NCI-H2081 (cell line): ENCODE results near the gene MEOX1.
A peak's percentile ranks its signal among the peaks of the same experiment; 100 is the strongest.
"Not testable (repeated sequence)": the region's sequence is repeated elsewhere in the genome, so short reads cannot be mapped to it uniquely, and the experiment has no call there.

Experiments used
- DNase-seq, 2 experiments: peaks; one replicate each; lab custom pipeline; 2025; lab: John Stamatoyannopoulos, UW

The MEOX1 gene

GRCh38 chr17:43661699-43662412 lies at the start of gene MEOX1:
Gene MEOX1, minus strand, starts transcription at chr17:43661922. Its CDS starts 388 bp downstream, at chr17:43661534.
- DNase-seq, result no peak

GRCh38 chr17:43710101-43710500 lies 48.4 kb upstream of the MEOX1 start:
- DNase-seq, result no peak

- no peak for DNase-seq
These were observed 47.5 kb upstream of the MEOX1 start for GRCh38 chr17:43709210-43709609.

GRCh38 chr17:43707184-43707583 lies 45.5 kb upstream of the MEOX1 start:
- no peak for DNase-seq

DNA sequence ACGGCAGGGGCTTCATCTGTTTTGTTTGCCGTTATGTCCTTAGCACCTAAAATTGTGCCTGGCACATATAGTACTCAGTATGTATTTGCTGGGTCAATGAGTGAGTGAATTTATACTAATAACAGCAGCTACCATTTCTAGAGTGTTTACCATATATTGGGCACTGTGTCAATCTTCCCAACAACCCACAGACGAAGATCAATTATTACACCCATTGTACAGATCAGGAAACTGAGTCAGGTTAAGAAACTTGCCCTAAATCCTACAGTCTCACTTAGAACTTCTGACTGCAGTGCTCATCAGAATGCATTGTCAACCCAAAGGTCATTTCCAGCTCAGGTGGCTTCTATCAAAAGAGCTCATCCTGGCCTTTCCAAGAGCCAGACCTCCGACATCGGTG lies 44.5 kb upstream of the MEOX1 start:
- DNase-seq, result no peak

DNA sequence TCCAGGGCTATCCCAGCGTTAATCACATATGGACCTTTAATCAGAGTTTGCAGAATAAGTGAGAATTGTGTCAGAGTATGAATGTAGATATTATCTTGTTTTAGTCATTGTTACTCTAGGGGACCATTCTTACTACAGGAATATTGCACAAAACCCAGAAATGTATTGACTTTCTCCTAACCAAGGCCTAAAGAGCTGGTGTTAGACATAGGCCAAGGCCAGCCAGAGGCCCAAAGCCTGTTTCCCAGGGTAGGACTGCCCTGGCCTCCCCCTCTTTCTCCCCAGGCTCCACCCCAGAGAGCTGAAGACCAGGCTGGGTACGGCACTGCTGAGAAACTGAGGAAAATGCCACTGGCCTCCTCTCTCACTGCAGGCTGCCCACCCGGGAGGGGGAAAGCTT lies 41.9 kb upstream of the MEOX1 start:
- no peak for DNase-seq

DNA sequence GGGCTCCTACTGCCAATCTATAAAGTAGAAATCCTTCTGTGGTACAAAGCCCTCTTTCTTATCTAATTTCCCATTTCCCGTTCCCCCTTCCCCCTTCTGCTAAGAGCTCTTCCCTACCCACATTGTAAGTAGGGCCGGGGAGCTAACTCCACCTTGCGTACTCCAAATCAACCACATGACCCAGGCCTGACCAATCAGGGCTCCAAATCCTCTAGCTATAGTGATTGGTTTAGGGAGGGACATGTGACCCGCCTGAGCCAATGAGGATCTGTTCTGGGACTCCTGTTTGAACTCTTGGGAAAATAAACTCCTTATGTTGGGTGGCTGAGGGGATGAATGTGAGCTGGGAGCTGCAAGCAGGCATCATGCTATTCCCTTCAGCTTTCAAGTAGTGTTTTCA lies 40.9 kb upstream of the MEOX1 start:
- peak; percentile 44 to 56 for DNase-seq

DNA sequence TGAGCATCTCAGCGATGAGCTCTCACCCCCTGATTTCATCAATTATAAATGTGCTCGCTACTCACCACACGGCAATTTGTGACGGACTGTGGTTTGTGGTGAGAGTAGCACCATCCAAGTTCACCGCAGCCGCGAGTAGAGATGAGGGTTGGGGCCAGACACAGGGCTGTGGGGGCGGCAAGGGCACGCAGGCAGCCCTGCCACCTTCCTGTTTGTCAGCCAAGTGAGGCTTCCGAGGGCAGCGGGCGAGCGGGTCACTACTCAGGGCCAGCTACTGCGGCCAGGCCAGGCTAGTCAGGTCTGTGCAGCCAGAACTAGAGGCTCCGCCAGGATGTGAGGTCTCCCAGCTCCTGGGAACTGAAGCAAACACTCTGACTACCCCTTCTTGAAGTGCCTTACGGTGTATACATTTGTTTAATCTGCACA lies 39.6 kb upstream of the MEOX1 start:
- no peak for DNase-seq

GRCh38 chr17:43699438-43699756 lies 37.7 kb upstream of the MEOX1 start:
- DNase-seq, result no peak

GRCh38 chr17:43698678-43699437 lies 37.1 kb upstream of the MEOX1 start:
- DNase-seq, result no peak

GRCh38 chr17:43697937-43698336 lies 36.2 kb upstream of the MEOX1 start:
- no peak for DNase-seq

GRCh38 chr17:43696891-43697290 lies 35.2 kb upstream of the MEOX1 start:
- DNase-seq, result no peak

DNA sequence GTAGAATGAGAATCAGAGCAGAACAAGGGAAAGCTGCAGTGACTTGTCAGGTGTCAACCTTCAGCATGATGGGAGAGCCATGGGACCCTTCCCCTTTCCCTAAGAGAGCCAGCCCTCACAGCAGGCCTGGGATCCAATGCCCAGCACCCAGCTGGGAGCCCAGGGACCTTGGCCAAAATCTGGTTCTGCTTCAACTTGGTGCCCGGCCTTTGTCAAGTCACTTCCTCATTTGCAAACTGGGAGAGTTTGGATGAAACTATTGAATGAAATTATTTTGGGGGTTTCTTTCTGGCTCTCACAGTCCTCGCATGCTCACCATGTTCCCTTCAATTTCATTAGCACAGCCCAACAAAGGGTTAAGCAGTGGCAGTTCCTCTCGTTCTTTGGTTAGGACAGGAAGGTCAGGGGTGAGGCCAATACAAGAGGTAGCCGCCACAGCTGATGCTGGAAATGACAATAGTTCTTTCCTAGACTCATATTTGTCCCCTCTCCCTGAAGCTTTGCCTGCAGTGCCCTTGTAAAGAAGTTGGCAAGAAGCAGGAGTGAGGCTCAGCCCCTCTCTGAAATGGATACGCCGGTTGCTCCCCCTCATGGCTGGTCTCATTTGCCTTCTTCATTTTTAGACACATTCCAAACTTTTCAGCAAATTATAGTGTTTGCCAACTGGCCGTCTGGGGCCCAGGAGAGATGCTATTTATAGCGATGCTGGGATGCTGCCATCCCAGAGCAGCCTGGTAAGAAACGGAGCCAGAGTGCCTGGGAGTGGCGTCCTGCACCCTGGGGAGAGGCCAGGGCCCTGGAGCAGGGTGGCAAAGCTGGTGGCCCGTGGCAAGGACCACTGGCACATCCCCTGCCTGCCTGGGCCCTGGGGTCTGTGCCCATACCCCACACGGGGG lies 34.5 kb upstream of the MEOX1 start:
- DNase-seq, result no peak

DNA sequence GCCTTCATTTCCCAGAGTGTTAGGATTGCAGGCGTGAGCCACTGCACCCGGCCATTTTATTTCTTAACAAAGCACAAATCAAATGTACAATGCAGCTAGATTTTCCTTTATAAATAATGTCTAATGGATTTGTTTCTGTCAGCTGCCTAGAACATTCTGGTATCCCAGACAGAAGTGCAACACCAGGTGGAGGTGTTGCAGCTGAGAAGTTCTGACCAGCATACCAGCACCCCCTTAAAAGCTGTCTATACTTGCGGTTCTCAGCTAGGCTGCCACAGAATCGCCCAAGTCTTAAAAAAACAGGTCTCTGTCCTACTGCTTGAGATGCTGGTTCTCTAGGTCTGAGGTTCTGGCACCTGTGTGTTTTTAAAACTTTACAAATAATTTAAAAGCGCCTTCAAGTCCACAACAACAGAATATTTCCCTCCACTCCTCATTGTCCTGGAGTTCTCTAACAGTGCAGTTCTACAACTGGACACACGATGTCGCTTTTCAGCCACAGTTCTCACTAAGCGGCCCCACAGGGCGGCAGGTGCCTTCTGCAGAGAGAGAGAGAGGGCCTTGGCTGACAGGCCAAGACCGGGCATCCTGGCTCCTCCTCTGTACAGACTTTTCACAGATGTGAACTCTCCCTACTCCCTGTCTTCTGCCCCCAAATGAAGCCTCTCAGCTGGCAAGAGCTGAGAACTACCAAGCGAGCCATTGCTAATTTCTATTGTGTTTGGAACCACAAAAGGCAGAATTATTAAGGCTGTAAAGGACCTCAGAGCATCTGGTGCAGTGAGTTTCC lies 32.6 kb upstream of the MEOX1 start:
- peak; percentile 86 to 89 for DNase-seq

DNA sequence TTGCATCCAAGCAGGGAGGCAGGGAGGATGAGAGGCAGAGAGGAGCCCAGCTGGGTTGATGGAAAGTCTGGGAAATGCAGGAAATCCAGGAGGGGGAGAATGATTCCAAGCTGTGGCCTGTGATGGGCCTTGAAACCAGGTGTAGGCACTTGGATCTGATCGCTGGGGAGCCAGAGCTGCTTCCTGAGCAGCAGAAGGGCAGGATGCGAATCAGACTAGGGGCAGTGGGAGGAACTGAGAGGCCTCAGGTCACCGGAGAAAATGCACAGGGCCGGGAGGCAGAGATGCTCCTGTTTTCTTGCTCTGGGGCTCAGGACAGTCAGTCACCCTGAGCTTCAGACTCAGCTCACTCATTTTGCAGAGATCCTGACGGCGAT lies 29.6 kb upstream of the MEOX1 start:
- no peak for DNase-seq

- no peak for DNase-seq
These were observed 29.0 kb upstream of the MEOX1 start for GRCh38 chr17:43690624-43691316.

DNA sequence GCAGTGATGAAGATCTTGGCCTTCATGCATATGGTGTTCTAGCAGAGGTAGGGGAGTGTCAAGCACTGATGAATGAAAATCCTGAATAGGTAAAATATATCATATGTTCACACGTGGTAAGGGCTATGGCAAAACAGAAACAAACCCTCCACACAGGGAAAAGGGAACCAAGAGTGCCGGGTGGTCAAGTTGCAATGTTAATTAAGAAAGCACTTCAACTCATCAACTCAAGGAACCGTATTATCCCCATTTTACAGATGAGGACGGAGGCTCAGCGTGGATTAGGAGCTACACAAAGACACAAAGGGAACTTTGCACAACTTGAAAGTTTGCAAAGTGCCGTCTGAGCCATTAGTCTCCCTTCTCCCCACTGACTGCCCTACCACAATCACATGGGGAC lies 28.1 kb upstream of the MEOX1 start:
- no peak for DNase-seq

- DNase-seq, result no peak
These were observed 27.4 kb upstream of the MEOX1 start for GRCh38 chr17:43689131-43689530.

DNA sequence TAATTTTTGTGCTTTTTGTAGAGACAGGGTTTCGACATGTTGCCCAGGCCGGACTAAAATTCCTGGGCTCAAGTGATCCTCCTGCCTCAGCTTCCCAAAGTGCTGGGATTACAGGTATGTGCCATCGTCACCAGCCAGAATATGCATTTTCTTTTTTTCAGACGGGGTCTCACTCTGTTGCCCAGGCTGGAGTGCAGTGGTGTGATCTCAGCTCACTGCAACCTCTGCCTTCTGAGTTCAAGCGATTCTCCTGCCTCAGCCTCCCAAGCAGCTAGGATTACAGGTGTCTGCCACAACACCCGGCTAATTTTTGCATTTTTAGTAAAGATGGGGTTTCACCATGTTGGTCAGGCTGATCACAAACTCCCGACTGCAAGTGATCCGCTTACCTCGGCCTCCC lies 25.2 kb upstream of the MEOX1 start:
- DNase-seq, result not testable (repeated sequence)

DNA sequence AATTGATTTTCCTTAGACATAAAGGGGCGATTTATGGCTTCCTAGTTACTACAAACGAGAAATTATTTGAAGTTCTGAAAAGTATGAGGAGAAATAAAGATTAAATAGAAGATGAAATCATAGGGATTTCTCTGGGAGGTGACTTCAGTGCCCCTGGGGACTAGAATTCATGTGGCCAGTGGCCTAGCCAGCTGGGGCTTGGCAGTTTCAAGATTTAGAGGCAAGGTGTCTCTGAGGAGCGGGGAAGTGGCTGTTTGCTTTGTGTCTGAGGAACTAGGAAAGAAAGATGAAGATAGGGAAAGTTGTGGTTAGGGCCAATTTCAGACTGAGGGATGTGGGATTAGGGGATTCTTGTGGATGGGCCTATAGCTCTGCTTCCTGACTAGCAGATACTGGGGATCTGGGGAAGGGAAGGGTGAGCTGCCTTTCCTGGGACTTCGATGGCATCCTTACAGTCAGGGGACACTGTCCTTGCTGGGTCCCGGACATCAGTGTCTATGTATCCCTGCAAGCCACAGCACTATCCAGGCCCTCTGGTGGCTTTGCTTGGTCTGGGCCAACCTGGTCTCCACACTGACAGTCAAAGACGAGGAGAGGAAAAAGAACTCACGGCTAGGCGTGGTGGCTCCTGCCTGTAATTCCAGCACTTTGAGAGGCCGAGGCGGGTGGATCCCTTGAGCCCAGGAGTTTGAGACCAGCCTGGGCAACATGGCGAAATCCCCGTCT lies 22.4 kb upstream of the MEOX1 start:
- DNase-seq, result no peak

DNA sequence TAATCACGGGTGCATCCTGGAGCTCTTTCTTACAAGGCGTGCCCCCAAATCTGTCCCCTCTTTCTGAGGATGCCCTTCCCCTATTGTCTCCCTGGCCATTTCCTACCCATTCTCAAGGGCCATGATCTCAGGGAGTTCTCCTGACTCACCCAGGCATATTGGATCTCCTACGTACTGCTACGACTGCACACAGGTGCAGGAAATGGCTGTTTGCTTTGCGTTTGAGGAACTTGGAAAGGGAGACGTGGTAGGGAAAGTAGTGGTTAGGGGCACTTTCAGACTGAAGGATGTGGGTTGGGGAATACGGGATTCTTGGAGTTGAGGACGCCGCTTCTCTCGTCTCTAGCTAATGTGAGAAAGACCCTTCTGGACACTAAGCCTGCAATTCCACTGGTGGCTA lies 18.7 kb upstream of the MEOX1 start:
- no peak for DNase-seq
